H1 (cell line): ENCODE data around the gene TBC1D22A. TPM values are rescaled to one million over a fixed set of nuclear protein-coding genes. Genes with fewer than 3 reads are reported as not detected.

Experiments used
- CTCF ChIA-PET: fragments of 300-600 bp; sonication (Branson Sonifier 250); formaldehyde crosslinking; loops from one replicate; lab custom pipeline; 2021; ENCODE audit not compliant: partially characterized antibody; lab: Charles Lee
- POLR2A ChIA-PET: fragments of 300-600 bp; sonication (Branson Sonifier 250); formaldehyde crosslinking; loops from one replicate; lab custom pipeline; 2021; ENCODE audit warnings: inconsistent platforms; ENCODE audit not compliant: partially characterized antibody; lab: Charles Lee
- DNase-seq, 2 experiments: peaks; one replicate each; pipeline versions ENCODE4 v3.0.0 to v3.0.0-alpha.2; 2010 to 2022; ENCODE audit warnings: low spot score in 2 of 2, low read depth in 1 of 2, mixed read lengths in 1 of 2
- FAIRE-seq: peaks from 2 replicates; lab custom pipeline; 2011; peaks lifted over from hg19 to GRCh38; lab: Jason Lieb, UNC
- H2AFZ ChIP-seq: 2 replicates; pipeline ENCODE4 v1.8.1; 2012; ENCODE audit warnings: low read length, inconsistent platforms
- H2AK5ac ChIP-seq: 2 replicates; pipeline ENCODE4 v1.6.1; 2013; ENCODE audit warnings: low read depth, low read length
- H2BK120ac ChIP-seq: replicated peaks from 2 replicates; pipeline ENCODE3; 2013; ENCODE audit warnings: low read depth, low read length, inconsistent platforms
- H2BK12ac ChIP-seq: 2 replicates; pipeline ENCODE4 v1.6.1; 2013; ENCODE audit warnings: low read depth, low read length
- H2BK15ac ChIP-seq: 2 replicates; pipeline ENCODE4 v1.6.1; 2013; ENCODE audit warnings: low read length
- H2BK20ac ChIP-seq: 2 replicates; pipeline ENCODE4 v1.6.1; 2013; ENCODE audit warnings: low read length
- H2BK5ac ChIP-seq: 2 replicates; pipeline ENCODE4 v1.6.1; 2013; ENCODE audit warnings: low read depth, low read length
- H3K14ac ChIP-seq: 2 replicates; pipeline ENCODE4 v1.6.1; 2013; ENCODE audit warnings: inconsistent platforms; ENCODE audit not compliant: insufficient read length
- H3K18ac ChIP-seq: 2 replicates; pipeline ENCODE4 v1.6.1; 2013; ENCODE audit warnings: low read length; ENCODE audit errors: extremely low read depth
- H3K23ac ChIP-seq: 2 replicates; pipeline ENCODE4 v1.6.1; 2013; ENCODE audit warnings: inconsistent platforms; ENCODE audit not compliant: insufficient read length
- H3K23me2 ChIP-seq: 2 replicates; pipeline ENCODE4 v1.6.1; 2013; ENCODE audit warnings: low read depth, low read length
- H3K27ac ChIP-seq: 2 replicates; pipeline ENCODE4 v1.6.1; 2011; ENCODE audit warnings: low read depth, low read length, inconsistent platforms
- H3K27me3 ChIP-seq, 4 experiments: replicated peaks in 1 of 4; 1 replicate in 1 of 4; 2 replicates in 3 of 4; pipeline versions ENCODE4 v1.6.1 to v1.8.1; 2011 to 2013; ENCODE audit warnings: low read length in 3 of 4, mild to moderate bottlenecking in 3 of 4, inconsistent platforms in 2 of 4, mixed read lengths in 2 of 4, moderate library complexity in 1 of 4; ENCODE audit not compliant: control insufficient read depth in 3 of 4, insufficient read depth in 3 of 4; ENCODE audit errors: extremely low read depth in 1 of 4
- H3K36me3 ChIP-seq, 4 experiments: 2 replicates each; pipeline versions ENCODE4 v1.6.1 to v1.8.1; 2011 to 2013; ENCODE audit warnings: mild to moderate bottlenecking in 4 of 4, low read length in 3 of 4, moderate library complexity in 2 of 4, control low read depth in 1 of 4, inconsistent platforms in 1 of 4; ENCODE audit not compliant: insufficient read depth in 4 of 4, control insufficient read depth in 2 of 4
- H3K4ac ChIP-seq: replicated peaks from 2 replicates; pipeline ENCODE3; 2013; ENCODE audit warnings: low read length, low read depth, mixed read lengths, inconsistent platforms; ENCODE audit not compliant: insufficient read length
- H3K4me1 ChIP-seq, 4 experiments: replicated peaks in 1 of 4; 1 replicate in 1 of 4; 2 replicates in 3 of 4; pipeline versions ENCODE4 v1.6.1 to v1.8.1; 2011 to 2013; ENCODE audit warnings: low read length in 3 of 4, inconsistent platforms in 2 of 4, mixed read lengths in 1 of 4; ENCODE audit not compliant: insufficient read depth in 4 of 4, control insufficient read depth in 3 of 4
- H3K4me2 ChIP-seq, 2 experiments: 2 replicates each; pipeline versions ENCODE4 v1.6.1 to v1.8.1; 2011 to 2013; ENCODE audit warnings: low read depth in 2 of 2, low read length in 2 of 2, control low read depth in 1 of 2, inconsistent platforms in 1 of 2, mild to moderate bottlenecking in 1 of 2; ENCODE audit not compliant: insufficient read depth in 1 of 2
- H3K4me3 ChIP-seq, 4 experiments: fragments of 200-600, 300-600 bp in 1 of 4; sonication (generic), shearing (Covaris generic), sonication (Bioruptor Twin) in 1 of 4; 2 replicates each; pipeline versions ENCODE4 v1.5.1 to v1.8.1; 2011 to 2016; ENCODE audit warnings: low read length in 4 of 4, low read depth in 3 of 4, control low read depth in 2 of 4, inconsistent platforms in 2 of 4, mild to moderate bottlenecking in 2 of 4, mixed read lengths in 1 of 4, moderate library complexity in 1 of 4; ENCODE audit not compliant: insufficient read depth in 2 of 4; ENCODE audit errors: extremely low read depth in 1 of 4
- H3K56ac ChIP-seq: replicated peaks from 2 replicates; pipeline ENCODE3; 2013; ENCODE audit warnings: low read depth, mild to moderate bottlenecking, mixed read lengths, low read length, inconsistent platforms; ENCODE audit not compliant: insufficient read length
- H3K79me1 ChIP-seq: 2 replicates; pipeline ENCODE4 v1.6.1; 2013; ENCODE audit warnings: low read depth, low read length, control low read depth
- H3K79me2 ChIP-seq, 2 experiments: 2 replicates each; pipeline versions ENCODE4 v1.6.1 to v1.8.1; 2012 to 2013; ENCODE audit warnings: low read length in 2 of 2, mild to moderate bottlenecking in 2 of 2, inconsistent platforms in 1 of 2; ENCODE audit not compliant: insufficient read depth in 2 of 2, control insufficient read depth in 1 of 2
- H3K9ac ChIP-seq, 4 experiments: replicated peaks in 1 of 4; 1 replicate in 1 of 4; 2 replicates in 3 of 4; pipeline versions ENCODE4 v1.6.1 to v1.8.1; 2011 to 2013; ENCODE audit warnings: low read depth in 3 of 4, low read length in 3 of 4, control low read depth in 2 of 4, mild to moderate bottlenecking in 2 of 4, moderate library complexity in 2 of 4, inconsistent platforms in 1 of 4; ENCODE audit errors: extremely low read depth in 1 of 4
- H3K9me3 ChIP-seq, 2 experiments: 2 replicates each; pipeline versions ENCODE4 v1.6.1 to v1.8.1; 2012 to 2013; ENCODE audit warnings: mild to moderate bottlenecking in 2 of 2, moderate library complexity in 2 of 2, control low read depth in 1 of 2, inconsistent platforms in 1 of 2, low read depth in 1 of 2, low read length in 1 of 2, mixed read lengths in 1 of 2; ENCODE audit not compliant: insufficient read depth in 2 of 2
- H4K20me1 ChIP-seq, 2 experiments: replicated peaks in 1 of 2; 2 replicates each; pipeline versions ENCODE3 to v1.8.1; 2011 to 2013; ENCODE audit warnings: inconsistent platforms in 2 of 2, low read length in 2 of 2, mild to moderate bottlenecking in 1 of 2; ENCODE audit not compliant: insufficient read depth in 2 of 2, control insufficient read depth in 1 of 2
- H4K5ac ChIP-seq: 2 replicates; pipeline ENCODE4 v1.6.1; 2013; ENCODE audit warnings: low read length, low read depth, mixed read lengths, inconsistent platforms; ENCODE audit not compliant: insufficient read length
- H4K8ac ChIP-seq: 2 replicates; pipeline ENCODE4 v1.8.0; 2013; ENCODE audit warnings: mild to moderate bottlenecking, moderate library complexity, low read length, inconsistent platforms; ENCODE audit not compliant: insufficient read depth; ENCODE audit errors: extremely low read depth
- H4K91ac ChIP-seq: replicated peaks from 2 replicates; pipeline ENCODE3; 2013; ENCODE audit warnings: low read length, mixed read lengths, inconsistent platforms; ENCODE audit not compliant: insufficient read length
- CBX5 ChIP-seq: fragments of 300-800, 300-1000 bp; sonication (generic); IDR thresholded peaks from 2 replicates; pipeline ENCODE4 v1.7.1; 2016; ENCODE audit warnings: antibody characterized with exemption, low read length, low read depth
- CREB1 ChIP-seq: IDR thresholded peaks from 2 replicates; pipeline ENCODE4 v1.6.1; 2012; ENCODE audit warnings: inconsistent platforms
- KDM4A ChIP-seq: IDR thresholded peaks from one replicate; pipeline ENCODE4 v1.7.1; 2012; ENCODE audit warnings: low read depth, mild to moderate bottlenecking, moderate library complexity, low read length, inconsistent platforms; ENCODE audit not compliant: severe bottlenecking
- KDM5A ChIP-seq: fragments of 200-600 bp; IDR thresholded peaks from 2 replicates; pipeline ENCODE4 v1.7.1; 2012; ENCODE audit warnings: mild to moderate bottlenecking, low read length, inconsistent platforms, mixed read lengths
- MAX ChIP-seq: IDR thresholded peaks from 2 replicates; pipeline ENCODE4 v1.6.1; 2012; ENCODE audit warnings: inconsistent platforms
- RAD21 ChIP-seq, 2 experiments: IDR thresholded peaks in 1 of 2; conservative IDR thresholded peaks in 1 of 2; 2 replicates each; pipeline ENCODE4 v1.6.1; 2011; ENCODE audit warnings: low read depth in 2 of 2, low read length in 2 of 2, improper control_type of control experiment in 1 of 2, inconsistent platforms in 1 of 2, mild to moderate bottlenecking in 1 of 2, moderate library complexity in 1 of 2
- SRF ChIP-seq: IDR thresholded peaks from 2 replicates; pipeline ENCODE4 v1.6.1; 2011; ENCODE audit warnings: mild to moderate bottlenecking, low read depth, low read length, moderate library complexity
- TEAD4 ChIP-seq: IDR thresholded peaks from 2 replicates; pipeline ENCODE4 v1.6.1; 2012; ENCODE audit warnings: low read depth, low read length, inconsistent platforms, mixed read lengths
- ZNF274 ChIP-seq: IDR thresholded peaks from 2 replicates; pipeline ENCODE4 v1.7.0; 2012; ENCODE audit warnings: low read length, borderline replicate concordance; ENCODE audit errors: extremely low read depth
- WGBS, 2 experiments: shearing (Covaris generic) in 1 of 2; methylation state at CpG; one replicate each; pipeline versions ENCODE4 v1.1.6 to v1.1.7; 2013 to 2015; ENCODE audit warnings: low lambda C conversion rate in 2 of 2, mixed read lengths in 2 of 2, inconsistent platforms in 1 of 2, low coverage in 1 of 2, missing lambda C conversion rate in 1 of 2; ENCODE audit not compliant: insufficient replicate concordance in 2 of 2, insufficient coverage in 1 of 2, insufficient read length in 1 of 2; ENCODE audit errors: extremely low coverage in 1 of 2, missing lambda C conversion rate in 1 of 2; 5-methylcytosine and 5-hydroxymethylcytosine counted together
- polyA plus RNA-seq, 7 experiments: library from polyadenylated mRNA; depleted of rRNA in 3 of 7; stranded (reverse) in 5 of 7; unstranded in 2 of 7; fragments of >200 nt in 5 of 7; fragments of 200-250 nt in 2 of 7; gene quantifications; 1 replicate in 5 of 7; 2 replicates in 1 of 7; 4 replicates in 1 of 7; pipeline versions ENCODE4 v1.2.1 to v1.2.3, GENCODE V29; 2011 to 2013; ENCODE audit warnings: missing spikeins in 2 of 7, mixed read lengths in 2 of 7
- total RNA-seq: library from RNA; stranded (reverse); fragmentation: NEBNext Ultra II Directional; extraction: Animal tissue kit (Norgen Biotek cat#: 25700); gene quantifications from 2 replicates; pipeline ENCODE4 v1.2.1, GENCODE V29; 2021

TBC1D22A gene
- total and polyA plus RNA-seq, 2 of the 8 experiments (the other 6 are each of a cell fraction or from before 2014, with no cell fraction given): 11.9 to 18.4 TPM

DNA sequence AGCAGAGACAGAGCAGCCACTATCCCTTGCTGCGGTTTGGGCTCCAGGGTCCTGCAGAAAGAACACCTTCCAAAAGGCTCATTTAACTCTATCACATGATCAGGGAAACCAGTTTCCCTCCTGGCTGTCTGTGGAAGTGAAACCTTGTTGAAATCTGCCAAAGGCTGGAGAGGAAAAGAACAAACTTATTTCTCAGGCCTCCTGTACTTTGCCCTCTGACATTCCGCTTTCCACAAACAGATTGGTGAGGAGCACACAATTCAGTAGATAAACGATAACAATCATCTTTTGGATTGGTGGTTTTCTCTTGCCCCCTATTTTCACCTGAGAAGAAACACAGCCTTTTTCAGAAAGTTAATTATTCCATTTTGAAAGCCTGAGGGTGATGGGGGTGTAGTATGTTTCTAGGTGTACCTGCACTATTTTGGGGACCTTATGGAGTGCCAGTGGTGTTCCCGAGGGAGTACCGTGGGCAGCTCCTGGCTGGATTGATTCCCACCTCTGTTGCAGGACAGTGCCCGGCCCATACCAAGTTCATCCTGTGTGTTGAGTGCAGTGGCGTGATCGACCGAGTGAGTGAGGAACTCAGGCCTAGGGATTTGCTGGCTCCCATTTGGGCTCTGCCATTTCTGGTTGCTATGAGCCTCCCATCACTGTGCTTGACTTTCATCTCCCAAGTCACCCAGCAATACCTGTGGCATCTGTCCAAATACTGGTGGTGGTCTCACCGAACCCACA lies 102.0 kb downstream of the TBC1D22A start:
- H4K8ac ChIP-seq: no peak overlapping the region
- H2BK5ac ChIP-seq: no peak overlapping the region
- H4K91ac ChIP-seq: no peak overlapping the region
- H3K14ac ChIP-seq: no peak overlapping the region
- H4K5ac ChIP-seq: no peak overlapping the region
- ChIA-PET POLR2A (no interaction called here), CTCF (interaction anchor here (0.7 to 3.1 kb wide), 3 partner anchors 14 to 38 kb away, joined by 3 to 13 read pairs (median 3); no protein-coding TSS in a partner anchor)
- H3K4me3 ChIP-seq: no peak overlapping the region
- H3K18ac ChIP-seq: no peak overlapping the region
- no peak overlapping the region for H2AFZ ChIP-seq
- no peak overlapping the region for H3K56ac ChIP-seq
- no peak overlapping the region for H2AK5ac ChIP-seq
- DNase-seq (no peak), FAIRE-seq (no peak)
- no peak for TF ChIP-seq ZNF274
- no peak for TF ChIP-seq CREB1
- TF ChIP-seq RAD21 (IDR thresholded peaks at IDR 0.05 in 1 of 2, conservative IDR thresholded peaks at IDR 0.05 in 1 of 2; ENCODE audit: low read depth in 2 of 2, low read length in 2 of 2): no peak
- TF ChIP-seq CBX5: no peak
- no peak for TF ChIP-seq SRF
- TF ChIP-seq MAX: no peak
- TF ChIP-seq KDM4A: no peak
- TF ChIP-seq KDM5A: no peak
- TF ChIP-seq TEAD4: no peak
- peaks cover 3% of the 10 kb centered on the region for H3K79me1 ChIP-seq
- no peaks in the 10 kb centered on the region for H4K20me1 ChIP-seq
- H3K27ac ChIP-seq: no peak overlapping the region
- 0 out of 7 replicates have a peak, but pooled peaks cover 0 to 7% (median 0%) of the 10 kb centered on the region in 4 experiments for H3K4me1 ChIP-seq
- H3K23me2 ChIP-seq: no peaks in the 10 kb centered on the region
- no peaks in the 10 kb centered on the region for H3K27me3 ChIP-seq
- H3K4me2 ChIP-seq: no peak overlapping the region
- H2BK15ac ChIP-seq: no peak overlapping the region
- H3K4ac ChIP-seq: no peak overlapping the region
- H2BK120ac ChIP-seq: no peak overlapping the region
- no peaks in the 10 kb centered on the region for H3K9me3 ChIP-seq
- no peak overlapping the region for H2BK20ac ChIP-seq
- H3K36me3 ChIP-seq: no peaks in the 10 kb centered on the region
- H3K9ac ChIP-seq: no peak overlapping the region
- peaks cover 0 to 7% of the 10 kb centered on the region in 2 experiments; a peak in 1 of 4 replicates for H3K79me2 ChIP-seq
- no peak overlapping the region for H3K23ac ChIP-seq
- WGBS, 2 experiments: 90% methylated on average over 10 of the region's 10 CpGs; no CpG with 5 or more reads in 1 of the 2 experiments
- H2BK12ac ChIP-seq: no peak overlapping the region
